CD4-positive, alpha-beta memory T cell (primary cell): ENCODE data around the gene EHD2. TPM values are rescaled to one million over a fixed set of nuclear protein-coding genes. Genes with fewer than 3 reads are reported as not detected.
A peak's percentile ranks its signal among the peaks of the same experiment; 100 is the strongest.

Experiments used
- CTCF ChIA-PET: fragments of 350-600 bp; sonication (Branson Sonifier 250); formaldehyde crosslinking; loops from one replicate; lab custom pipeline; 2021; ENCODE audit warnings: inconsistent platforms; ENCODE audit not compliant: partially characterized antibody; lab: Charles Lee
- POLR2A ChIA-PET: fragments of 350-600 bp; sonication (Branson Sonifier 250); formaldehyde crosslinking; loops from one replicate; lab custom pipeline; 2021; ENCODE audit not compliant: partially characterized antibody; lab: Charles Lee
- DNase-seq, 5 donors: peaks; one replicate each; pipeline versions ENCODE4 v3.0.0 to v3.0.0-alpha.2; 2020 to 2022; ENCODE audit warnings: mixed read lengths in 1 of 5
- H3K27ac ChIP-seq: one replicate; pipeline ENCODE4 v1.7.0; 2013; ENCODE audit warnings: low read depth, low read length
- H3K27me3 ChIP-seq: 2 replicates; pipeline ENCODE4 v1.7.0; 2013; ENCODE audit warnings: mild to moderate bottlenecking, low read length, moderate library complexity; ENCODE audit not compliant: insufficient read depth
- H3K36me3 ChIP-seq: 2 replicates; pipeline ENCODE4 v1.7.0; 2013; ENCODE audit warnings: mild to moderate bottlenecking, low read length, moderate library complexity; ENCODE audit not compliant: insufficient read depth
- H3K4me1 ChIP-seq: 2 replicates; pipeline ENCODE4 v1.7.0; 2013; ENCODE audit warnings: mild to moderate bottlenecking, low read length, moderate library complexity; ENCODE audit not compliant: insufficient read depth
- H3K4me3 ChIP-seq, 2 donors: one replicate each; pipeline ENCODE4 v1.7.0; 2013; ENCODE audit warnings: low read length in 2 of 2, mild to moderate bottlenecking in 1 of 2
- H3K9me3 ChIP-seq, 2 donors: one replicate each; pipeline ENCODE4 v1.7.0; 2013; ENCODE audit warnings: low read length in 2 of 2, control low read depth in 1 of 2; ENCODE audit not compliant: control insufficient read depth in 1 of 2
- H3K27ac Mint-ChIP-seq, 7 donors: one replicate each; pipeline ENCODE4 v1.8.0; 2020 to 2021; ENCODE audit warnings: mixed read lengths in 7 of 7, mild to moderate bottlenecking in 6 of 7, inconsistent platforms in 3 of 7, moderate library complexity in 3 of 7
- H3K27me3 Mint-ChIP-seq, 2 donors: one replicate each; pipeline ENCODE4 v1.8.0; 2020 to 2021; ENCODE audit warnings: mixed read lengths in 2 of 2
- H3K36me3 Mint-ChIP-seq, 2 donors: one replicate each; pipeline ENCODE4 v1.8.0; 2020 to 2021; ENCODE audit warnings: mixed read lengths in 2 of 2, inconsistent platforms in 1 of 2, mild to moderate bottlenecking in 1 of 2
- H3K4me1 Mint-ChIP-seq, 4 donors: one replicate each; pipeline ENCODE4 v1.8.0; 2020 to 2021; ENCODE audit warnings: mixed read lengths in 4 of 4, mild to moderate bottlenecking in 1 of 4
- H3K4me3 Mint-ChIP-seq, 8 donors: one replicate each; pipeline ENCODE4 v1.8.0; 2020 to 2021; ENCODE audit warnings: mixed read lengths in 8 of 8, mild to moderate bottlenecking in 7 of 8, moderate library complexity in 6 of 8, inconsistent platforms in 3 of 8
- H3K9me3 Mint-ChIP-seq, 8 donors: one replicate each; pipeline ENCODE4 v1.8.0; 2020 to 2021; ENCODE audit warnings: mixed read lengths in 8 of 8, mild to moderate bottlenecking in 5 of 8, inconsistent platforms in 3 of 8, moderate library complexity in 1 of 8
- intact Hi-C: fragments of 100-400 bp; cut with micrococcal nuclease; formaldehyde crosslinking; loops from one replicate; pipeline ENCODE4 v1.15.1; 2023
- polyA plus RNA-seq, 2 donors: library from polyadenylated mRNA; unstranded; fragments of 300-500 nt; fragmentation: Illumina TruSeq; gene quantifications; one replicate each; pipeline ENCODE4 v1.2.3, GENCODE V29; 2021
- total RNA-seq, 2 experiments: library from RNA; stranded (reverse); gene quantifications; one replicate each; pipeline ENCODE4 v1.2.3, GENCODE V29; 2021

Gene EHD2
- total and polyA plus RNA-seq, 4 experiments from 2014 or later, result not detected

- H3K36me3 Mint-ChIP-seq, result peaks cover 27 to 58% of the 10 kb centered on the region in 2 donors
- ChIA-PET POLR2A (no interaction called here), CTCF (no interaction called here)
- Histone ChIP-seq H3K27ac (no peak overlapping the region), H3K4me1 (peaks cover 40% of the 10 kb centered on the region), H3K4me3 (no peak overlapping the region), H3K9me3 (no peaks in the 10 kb centered on the region), H3K36me3 (peaks cover 62% of the 10 kb centered on the region), H3K27me3 (no peaks in the 10 kb centered on the region)
- H3K9me3 Mint-ChIP-seq, result no peaks in the 10 kb centered on the region
- peak overlapping the region in 4 of 8 donors; percentile 10 to 66 (median 48) for H3K4me3 Mint-ChIP-seq
- no peak for DNase-seq
- H3K27ac Mint-ChIP-seq, result peak overlapping the region in 6 of 7 donors; percentile 58 to 90 (median 72)
- H3K27me3 Mint-ChIP-seq, result peaks cover 0 to 3% of the 10 kb centered on the region in 2 donors
- intact Hi-C loops, result loop anchor here (10.0 kb wide), 1 partner anchor 145 kb away; the partner anchor contains the start of gene BICRA
- H3K4me1 Mint-ChIP-seq, result peaks cover 16 to 35% (median 22%) of the 10 kb centered on the region in 4 donors
These were observed 36.1 kb downstream of the EHD2 start for GRCh38 chr19:47749326-47749725.

GRCh38 chr19:47750752-47751151 lies 37.5 kb downstream of the EHD2 start:
- peak overlapping the region in 1 of 7 donors; percentile 74 for H3K27ac Mint-ChIP-seq
- Histone ChIP-seq H3K9me3 (no peaks in the 10 kb centered on the region), H3K4me3 (no peak overlapping the region), H3K36me3 (peaks cover 73% of the 10 kb centered on the region), H3K27ac (no peak overlapping the region), H3K4me1 (peaks cover 31% of the 10 kb centered on the region), H3K27me3 (no peaks in the 10 kb centered on the region)
- H3K27me3 Mint-ChIP-seq, result no peaks in the 10 kb centered on the region
- no peaks in the 10 kb centered on the region for H3K9me3 Mint-ChIP-seq
- H3K4me1 Mint-ChIP-seq, result peaks cover 12 to 28% (median 17%) of the 10 kb centered on the region in 4 donors
- POLR2A ChIA-PET, result interaction anchor here (1.2 kb wide), 1 partner anchor 15 kb away, joined by 3 read pairs; no protein-coding TSS in a partner anchor
- no peak overlapping the region for H3K4me3 Mint-ChIP-seq
- intact Hi-C loops, result no loop called here
- DNase-seq, result no peak
- CTCF ChIA-PET, result no interaction called here
- H3K36me3 Mint-ChIP-seq, result peaks cover 27 to 53% of the 10 kb centered on the region in 2 donors

GRCh38 chr19:47752440-47753211 lies 39.4 kb downstream of the EHD2 start:
- POLR2A ChIA-PET, result no interaction called here

GRCh38 chr19:47754206-47755064 lies 41.2 kb downstream of the EHD2 start:
- H3K4me3 ChIP-seq, result no peak overlapping the region
- ChIA-PET CTCF (no interaction called here), POLR2A (interaction anchor here (2.0 kb wide), 1 partner anchor 9 kb away, joined by 6 read pairs; the partner anchor contains the start of gene NOP53)
- Mint-ChIP-seq H3K36me3 (peaks cover 41 to 64% of the 10 kb centered on the region in 2 donors), H3K27ac (peak overlapping the region in 3 of 7 donors; percentile 10 to 74 (median 29)), H3K4me3 (no peak overlapping the region), H3K9me3 (peaks cover 0 to 3% (median 0%) of the 10 kb centered on the region in 8 donors), H3K4me1 (peaks cover 0 to 4% (median under 1%) of the 10 kb centered on the region in 4 donors), H3K27me3 (no peaks in the 10 kb centered on the region)
- no peaks in the 10 kb centered on the region for H3K4me1 ChIP-seq
- H3K27me3 ChIP-seq, result no peaks in the 10 kb centered on the region
- intact Hi-C loops, result no loop called here
- no peak overlapping the region for H3K27ac ChIP-seq
- H3K36me3 ChIP-seq, result peaks cover 86% of the 10 kb centered on the region
- DNase-seq, result no peak
- no peaks in the 10 kb centered on the region for H3K9me3 ChIP-seq

More at GRCh38 chr19:47752440-47753211, 39.4 kb downstream of the EHD2 start:
- Mint-ChIP-seq H3K36me3 (peaks cover 35 to 62% of the 10 kb centered on the region in 2 donors), H3K9me3 (peaks cover 0 to 3% (median 0%) of the 10 kb centered on the region in 8 donors), H3K27me3 (no peaks in the 10 kb centered on the region), H3K4me1 (peaks cover 8 to 20% (median 12%) of the 10 kb centered on the region in 4 donors), H3K27ac (peak overlapping the region in 4 of 7 donors; percentile 18 to 74 (median 41)), H3K4me3 (no peak overlapping the region)
- Histone ChIP-seq H3K4me3 (no peak overlapping the region), H3K9me3 (no peaks in the 10 kb centered on the region), H3K4me1 (peaks cover 14% of the 10 kb centered on the region), H3K36me3 (peaks cover 90% of the 10 kb centered on the region), H3K27ac (no peak overlapping the region), H3K27me3 (no peaks in the 10 kb centered on the region)
- DNase-seq, result no peak
- intact Hi-C loops, result no loop called here
- CTCF ChIA-PET, result no interaction called here

- peaks cover 0 to 2% (median 0%) of the 10 kb centered on the region in 4 donors for H3K4me1 Mint-ChIP-seq
- POLR2A ChIA-PET, result interaction anchor here (1.1 to 2.0 kb wide), 2 partner anchors 10 kb away, joined by 3 to 6 read pairs; partner anchors contain the start of gene NOP53
- Histone ChIP-seq H3K36me3 (peaks cover 78% of the 10 kb centered on the region), H3K27me3 (no peaks in the 10 kb centered on the region), H3K27ac (no peak overlapping the region), H3K4me3 (no peak overlapping the region), H3K9me3 (no peaks in the 10 kb centered on the region), H3K4me1 (no peaks in the 10 kb centered on the region)
- no peak overlapping the region for H3K4me3 Mint-ChIP-seq
- H3K27me3 Mint-ChIP-seq, result no peaks in the 10 kb centered on the region
- peak overlapping the region in 1 of 7 donors; percentile 29 for H3K27ac Mint-ChIP-seq
- H3K9me3 Mint-ChIP-seq, result peaks cover 0 to 3% (median 0%) of the 10 kb centered on the region in 8 donors
- peaks cover 41 to 61% of the 10 kb centered on the region in 2 donors for H3K36me3 Mint-ChIP-seq
- intact Hi-C loops, result no loop called here
- DNase-seq, result no peak
- CTCF ChIA-PET, result no interaction called here
These were observed 42.0 kb downstream of the EHD2 start for GRCh38 chr19:47755065-47755761.

GRCh38 chr19:47755762-47756626 lies 42.8 kb downstream of the EHD2 start:
- H3K27ac ChIP-seq, result no peak overlapping the region
- H3K27ac Mint-ChIP-seq, result no peak overlapping the region
- no peak for DNase-seq

More at GRCh38 chr19:47755762-47756626, 42.8 kb downstream of the EHD2 start:
- no peak overlapping the region for H3K4me3 ChIP-seq
- peaks cover 41 to 56% of the 10 kb centered on the region in 2 donors for H3K36me3 Mint-ChIP-seq
- no peaks in the 10 kb centered on the region for H3K27me3 ChIP-seq
- no peak overlapping the region for H3K4me3 Mint-ChIP-seq
- no peaks in the 10 kb centered on the region for H3K9me3 ChIP-seq
- intact Hi-C loops, result no loop called here
- CTCF ChIA-PET, result interaction anchor here (1.0 kb wide), 1 partner anchor 33 kb away, joined by 3 read pairs; no protein-coding TSS in a partner anchor
- peaks cover 0 to 3% (median 0%) of the 10 kb centered on the region in 8 donors for H3K9me3 Mint-ChIP-seq
- H3K36me3 ChIP-seq, result peaks cover 71% of the 10 kb centered on the region
- H3K4me1 ChIP-seq, result no peaks in the 10 kb centered on the region
- POLR2A ChIA-PET, result interaction anchor here (1.1 to 2.0 kb wide), 3 partner anchors 9 to 11 kb away, joined by 3 to 6 read pairs (median 3); partner anchors contain the start of gene NOP53
- H3K4me1 Mint-ChIP-seq, result no peaks in the 10 kb centered on the region
- H3K27me3 Mint-ChIP-seq, result no peaks in the 10 kb centered on the region
